SJSA1 (cell line): Measurements from ENCODE around the gene SETBP1. TPM values are rescaled to one million over a fixed set of nuclear protein-coding genes. Genes with fewer than 3 reads are reported as not detected.

Experiments used
- DNase-seq, 2 experiments: peaks; one replicate each; pipeline ENCODE4 v3.0.0-alpha.2; 2015 to 2020; ENCODE audit warnings: low spot score in 2 of 2, low read depth in 1 of 2
- H3K27ac ChIP-seq: fragments of 250-450 bp; sonication (Bioruptor Pico); 2 replicates; pipeline ENCODE4 v1.5.1; 2020; ENCODE audit warnings: mild to moderate bottlenecking, moderate library complexity
- H3K27me3 ChIP-seq: fragments of 250-450 bp; sonication (Bioruptor Pico); replicated peaks from 2 replicates; pipeline ENCODE4 v1.5.1; 2020; ENCODE audit warnings: mild to moderate bottlenecking, moderate library complexity
- H3K36me3 ChIP-seq: fragments of 250-450 bp; sonication (Bioruptor Pico); 2 replicates; pipeline ENCODE4 v1.5.1; 2020; ENCODE audit warnings: mild to moderate bottlenecking
- H3K4me1 ChIP-seq: fragments of 250-450 bp; sonication (Bioruptor Pico); replicated peaks from 2 replicates; pipeline ENCODE4 v1.6.1; 2021; ENCODE audit warnings: mild to moderate bottlenecking
- H3K4me3 ChIP-seq: fragments of 250-450 bp; sonication (Bioruptor Pico); 2 replicates; pipeline ENCODE4 v1.5.1; 2020; ENCODE audit warnings: mild to moderate bottlenecking
- H3K9me3 ChIP-seq: fragments of 250-450 bp; sonication (Bioruptor Pico); replicated peaks from 2 replicates; pipeline ENCODE4 v1.5.1; 2020; ENCODE audit warnings: mild to moderate bottlenecking
- total RNA-seq: library from RNA; depleted of rRNA; stranded (reverse); fragments of >200 nt; shearing (Covaris generic); gene quantifications from 2 replicates; pipeline ENCODE4 v1.2.3, GENCODE V29; 2014

The SETBP1 gene
- total RNA-seq, 1 experiment from 2014 or later: 9.9 TPM

GRCh38 chr18:44841221-44841620, 160.5 kb downstream of the SETBP1 start:
- Histone ChIP-seq H3K27ac (no peak overlapping the region), H3K9me3 (no peaks in the 10 kb centered on the region), H3K4me1 (peaks cover 40% of the 10 kb centered on the region), H3K27me3 (no peaks in the 10 kb centered on the region), H3K36me3 (no peaks in the 10 kb centered on the region), H3K4me3 (no peak overlapping the region)
- DNase-seq: no peak

GRCh38 chr18:44841752-44842587, 161.3 kb downstream of the SETBP1 start:
- no peak for DNase-seq

DNA sequence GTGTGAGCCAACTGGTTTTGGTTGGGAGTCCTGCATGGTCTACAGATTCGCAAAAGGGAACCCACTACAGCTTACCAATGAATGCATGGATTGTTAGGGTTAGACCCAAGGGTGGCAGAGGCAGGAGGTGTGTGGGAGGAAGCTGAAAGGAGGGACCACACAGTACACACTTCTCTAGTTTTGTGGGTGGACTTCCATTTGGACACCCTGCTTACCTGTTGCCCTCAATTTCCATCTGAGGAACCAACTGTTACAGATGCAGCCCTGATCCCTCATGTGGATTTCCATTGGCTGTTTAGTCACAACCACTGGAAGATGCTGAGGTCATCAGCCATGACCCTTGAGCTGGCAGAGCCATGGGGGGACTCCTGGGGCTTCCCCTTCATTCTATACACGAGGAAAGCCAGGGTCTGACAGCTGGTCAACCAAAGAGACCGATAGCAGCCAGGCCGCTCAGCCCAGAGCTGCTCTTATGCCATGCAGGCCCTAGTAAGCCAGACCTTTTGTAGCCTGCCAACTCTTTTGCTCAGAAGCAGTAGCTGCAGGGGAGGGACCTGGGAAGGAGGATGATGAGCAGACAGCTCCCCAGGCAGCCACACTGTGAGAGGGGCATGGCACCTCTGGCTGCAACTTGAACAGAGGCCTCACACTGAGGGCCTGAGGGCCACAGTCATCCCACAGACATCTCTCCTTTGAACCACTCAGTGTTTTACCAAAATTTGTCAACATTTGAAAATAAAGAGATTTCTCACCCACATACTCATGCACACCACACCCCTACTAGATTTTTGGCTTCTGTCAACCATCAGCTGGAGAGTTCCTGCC, 162.1 kb downstream of the SETBP1 start:
- Histone ChIP-seq H3K4me1 (peaks cover 28% of the 10 kb centered on the region), H3K27me3 (no peaks in the 10 kb centered on the region), H3K9me3 (no peaks in the 10 kb centered on the region), H3K36me3 (no peaks in the 10 kb centered on the region), H3K4me3 (no peak overlapping the region), H3K27ac (no peak overlapping the region)
- no peak for DNase-seq

More at GRCh38 chr18:44841752-44842587, 161.3 kb downstream of the SETBP1 start:
- H3K9me3 ChIP-seq: no peaks in the 10 kb centered on the region
- no peaks in the 10 kb centered on the region for H3K36me3 ChIP-seq
- no peaks in the 10 kb centered on the region for H3K27me3 ChIP-seq
- no peak overlapping the region for H3K4me3 ChIP-seq
- peaks cover 36% of the 10 kb centered on the region for H3K4me1 ChIP-seq
- no peak overlapping the region for H3K27ac ChIP-seq

DNA sequence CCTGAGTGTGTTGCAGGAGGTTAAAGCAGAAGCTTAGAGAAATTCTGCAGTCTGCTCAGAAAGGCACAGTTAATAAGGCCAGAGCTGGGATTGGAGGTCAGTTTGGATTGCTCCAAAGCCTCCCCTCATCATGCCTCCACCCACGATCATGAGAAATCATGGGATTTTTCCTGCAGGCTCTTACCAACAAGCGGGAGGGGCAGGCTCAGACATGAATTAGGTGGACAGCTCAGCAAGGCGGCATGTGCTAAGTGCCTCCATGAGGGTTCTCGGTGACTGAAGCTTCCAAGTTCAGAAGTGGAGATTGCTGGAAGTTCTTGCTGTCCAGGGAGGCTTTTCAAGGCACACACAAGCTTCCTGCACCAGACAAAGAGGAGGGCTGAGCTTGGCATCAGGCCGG, 163.8 kb downstream of the SETBP1 start:
- H3K27me3 ChIP-seq: no peaks in the 10 kb centered on the region
- H3K27ac ChIP-seq: no peak overlapping the region
- H3K4me1 ChIP-seq: peaks cover 11% of the 10 kb centered on the region
- no peak for DNase-seq
- H3K4me3 ChIP-seq: no peak overlapping the region
- no peaks in the 10 kb centered on the region for H3K36me3 ChIP-seq
- H3K9me3 ChIP-seq: no peaks in the 10 kb centered on the region

DNA sequence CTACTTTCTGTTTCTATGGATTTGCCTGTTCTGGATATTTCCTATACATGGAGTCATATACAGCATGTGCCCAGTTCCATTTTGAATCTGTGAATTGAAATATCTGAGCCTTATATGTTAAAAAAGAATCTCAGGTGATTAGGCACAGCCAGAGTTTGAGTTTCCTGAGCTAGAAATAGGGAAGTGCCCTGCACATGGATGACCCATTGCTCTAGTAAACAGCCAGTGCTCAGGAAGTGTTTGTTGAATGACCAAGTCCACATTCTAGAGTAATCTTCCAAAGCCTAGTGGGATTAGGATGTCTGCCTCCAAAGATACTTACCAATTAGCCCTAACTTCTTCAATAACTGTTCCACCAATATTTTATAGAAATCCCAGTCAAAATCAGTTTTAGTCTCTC, 165.8 kb downstream of the SETBP1 start:
- H3K4me3 ChIP-seq: no peak overlapping the region
- no peaks in the 10 kb centered on the region for H3K9me3 ChIP-seq
- no peaks in the 10 kb centered on the region for H3K36me3 ChIP-seq
- H3K4me1 ChIP-seq: peaks cover under 1% of the 10 kb centered on the region
- DNase-seq: no peak
- H3K27ac ChIP-seq: no peak overlapping the region
- no peaks in the 10 kb centered on the region for H3K27me3 ChIP-seq

- H3K27me3 ChIP-seq: no peaks in the 10 kb centered on the region
- H3K4me1 ChIP-seq: no peaks in the 10 kb centered on the region
- H3K27ac ChIP-seq: no peak overlapping the region
- no peaks in the 10 kb centered on the region for H3K36me3 ChIP-seq
- no peak for DNase-seq
- H3K4me3 ChIP-seq: no peak overlapping the region
- no peaks in the 10 kb centered on the region for H3K9me3 ChIP-seq
These were observed 168.1 kb downstream of the SETBP1 start for GRCh38 chr18:44848644-44849335.

DNA sequence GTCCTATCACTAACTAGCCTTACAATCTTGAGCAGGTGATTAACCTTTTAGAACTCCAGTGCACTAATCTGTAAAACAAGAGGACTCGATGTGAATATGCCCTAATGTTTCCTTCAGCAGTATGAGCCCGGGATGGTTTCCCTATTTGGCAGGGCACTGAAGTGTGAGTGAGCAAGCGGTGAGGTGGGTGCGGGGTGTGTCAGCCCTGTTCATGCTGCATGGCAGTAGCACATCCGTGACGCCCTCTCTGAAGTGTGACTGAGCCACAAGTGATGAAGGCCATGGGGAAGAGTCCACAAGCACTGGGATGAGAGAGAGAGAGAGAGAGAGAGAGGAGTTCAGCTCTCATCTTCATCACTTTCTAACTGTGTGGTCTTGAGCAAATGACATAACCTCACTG, 168.7 kb downstream of the SETBP1 start:
- Histone ChIP-seq H3K9me3 (no peaks in the 10 kb centered on the region), H3K36me3 (no peaks in the 10 kb centered on the region), H3K4me1 (no peaks in the 10 kb centered on the region), H3K4me3 (no peak overlapping the region), H3K27me3 (no peaks in the 10 kb centered on the region), H3K27ac (no peak overlapping the region)
- no peak for DNase-seq

DNA sequence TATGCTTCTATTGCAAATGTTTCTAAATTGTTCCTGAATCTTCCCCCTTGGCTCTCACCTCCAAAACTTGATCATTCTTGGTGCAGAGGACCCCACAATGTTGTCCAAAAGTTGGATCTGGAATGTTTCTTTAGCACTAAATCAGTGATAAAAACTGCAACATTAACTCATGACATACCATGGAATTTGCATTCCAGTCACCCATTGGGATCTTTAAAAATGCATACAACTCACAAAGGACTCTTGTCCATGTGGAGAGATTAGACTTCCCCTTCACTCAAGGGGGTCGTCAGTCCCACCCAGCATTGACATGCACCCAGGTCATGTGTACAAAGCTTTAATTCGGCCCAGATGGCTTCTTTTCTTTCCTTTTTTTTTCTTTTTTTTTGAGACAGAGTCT, 169.3 kb downstream of the SETBP1 start:
- Histone ChIP-seq H3K4me1 (no peaks in the 10 kb centered on the region), H3K36me3 (no peaks in the 10 kb centered on the region), H3K9me3 (no peaks in the 10 kb centered on the region), H3K27me3 (no peaks in the 10 kb centered on the region), H3K4me3 (no peak overlapping the region), H3K27ac (no peak overlapping the region)
- no peak for DNase-seq

DNA sequence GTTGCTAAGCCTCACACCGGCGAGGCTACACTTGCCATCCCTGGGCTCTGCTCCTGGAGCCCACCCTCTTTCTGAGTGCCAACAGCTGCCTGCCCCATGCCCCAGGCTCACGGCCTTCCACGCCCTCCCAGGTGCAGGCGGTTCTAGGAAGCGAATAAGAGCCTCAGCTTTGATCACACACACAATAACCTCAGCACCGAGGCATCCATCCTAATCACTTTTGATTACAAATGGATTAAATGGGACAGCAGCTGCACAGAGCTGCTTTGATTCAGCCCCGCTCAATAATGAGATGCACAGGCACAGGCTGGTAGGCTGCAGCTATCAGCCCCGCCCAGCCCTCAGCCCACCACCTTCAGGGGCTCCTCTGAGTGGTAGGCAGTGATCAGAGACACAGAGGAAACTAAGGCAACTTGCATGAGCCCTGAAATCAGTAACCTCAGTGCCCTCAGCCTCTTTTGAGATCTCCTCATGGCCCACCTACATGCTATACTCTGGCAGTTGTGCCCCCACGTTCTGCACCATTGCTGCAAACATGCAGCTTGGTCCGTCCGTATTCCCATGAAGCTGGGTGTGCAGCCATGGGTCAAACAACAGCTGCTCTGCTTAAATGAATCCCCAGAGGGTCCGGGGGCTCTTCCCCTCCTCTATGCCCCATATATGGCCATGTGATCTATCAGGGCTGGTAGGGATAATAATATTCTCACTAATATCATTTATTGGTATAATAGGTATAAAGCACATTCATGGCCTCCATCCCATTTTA, 171.4 kb downstream of the SETBP1 start:
- Histone ChIP-seq H3K36me3 (no peaks in the 10 kb centered on the region), H3K4me3 (no peak overlapping the region), H3K4me1 (no peaks in the 10 kb centered on the region), H3K27me3 (no peaks in the 10 kb centered on the region), H3K27ac (no peak overlapping the region), H3K9me3 (no peaks in the 10 kb centered on the region)
- DNase-seq: no peak

GRCh38 chr18:44852818-44853217, 172.1 kb downstream of the SETBP1 start:
- no peak overlapping the region for H3K4me3 ChIP-seq

GRCh38 chr18:44853430-44853829, 172.7 kb downstream of the SETBP1 start:
- H3K27ac ChIP-seq: no peak overlapping the region
- DNase-seq: no peak
- H3K27me3 ChIP-seq: no peaks in the 10 kb centered on the region
- H3K9me3 ChIP-seq: no peaks in the 10 kb centered on the region
- H3K36me3 ChIP-seq: no peaks in the 10 kb centered on the region
- no peaks in the 10 kb centered on the region for H3K4me1 ChIP-seq
- H3K4me3 ChIP-seq: no peak overlapping the region

More at GRCh38 chr18:44852818-44853217, 172.1 kb downstream of the SETBP1 start:
- H3K36me3 ChIP-seq: no peaks in the 10 kb centered on the region
- no peaks in the 10 kb centered on the region for H3K9me3 ChIP-seq
- no peaks in the 10 kb centered on the region for H3K27me3 ChIP-seq
- no peak overlapping the region for H3K27ac ChIP-seq
- H3K4me1 ChIP-seq: no peaks in the 10 kb centered on the region
- no peak for DNase-seq

DNA sequence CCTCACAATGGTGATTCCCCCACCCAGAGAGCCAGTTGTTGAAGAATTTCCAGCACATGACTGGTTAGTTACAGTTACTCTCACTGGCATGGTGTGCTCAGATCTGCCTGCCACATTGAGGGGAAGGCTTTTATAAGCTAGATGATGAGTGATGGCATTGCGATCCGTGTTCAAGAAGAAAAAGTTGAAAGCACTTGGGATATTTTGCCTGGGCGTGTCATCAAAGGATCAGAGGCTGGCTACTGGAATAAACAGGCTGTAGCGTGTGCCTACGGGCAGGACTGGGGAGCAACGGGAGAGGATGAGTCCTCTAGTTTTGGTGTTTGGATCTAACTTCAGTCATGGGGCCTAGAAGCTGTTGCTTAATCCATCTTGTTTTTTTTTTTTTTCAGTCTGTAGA, 175.0 kb downstream of the SETBP1 start:
- DNase-seq: no peak
- Histone ChIP-seq H3K27ac (no peak overlapping the region), H3K27me3 (no peaks in the 10 kb centered on the region), H3K36me3 (no peaks in the 10 kb centered on the region), H3K4me1 (no peaks in the 10 kb centered on the region), H3K9me3 (no peaks in the 10 kb centered on the region), H3K4me3 (no peak overlapping the region)

- Histone ChIP-seq H3K27me3 (no peaks in the 10 kb centered on the region), H3K4me1 (no peaks in the 10 kb centered on the region), H3K27ac (no peak overlapping the region), H3K4me3 (no peak overlapping the region), H3K36me3 (no peaks in the 10 kb centered on the region), H3K9me3 (no peaks in the 10 kb centered on the region)
- no peak for DNase-seq
These were observed 175.5 kb downstream of the SETBP1 start for GRCh38 chr18:44856157-44856556.
